ENCODE measurements around the gene ID3.

GRCh38 chr1:23554481-23555269, 4.6 kb downstream of the ID3 start:
- TF ChIP-seq CTCF (IDR thresholded peaks at IDR 0.05) = peak in 3 of 6 experiments; percentile 12 to 21 (median 16)
- peak; percentile 74 to 81 for TF ChIP-seq POLR2A (IDR thresholded peaks at IDR 0.05)
